ENCODE results near the gene EPHB1.

DNA sequence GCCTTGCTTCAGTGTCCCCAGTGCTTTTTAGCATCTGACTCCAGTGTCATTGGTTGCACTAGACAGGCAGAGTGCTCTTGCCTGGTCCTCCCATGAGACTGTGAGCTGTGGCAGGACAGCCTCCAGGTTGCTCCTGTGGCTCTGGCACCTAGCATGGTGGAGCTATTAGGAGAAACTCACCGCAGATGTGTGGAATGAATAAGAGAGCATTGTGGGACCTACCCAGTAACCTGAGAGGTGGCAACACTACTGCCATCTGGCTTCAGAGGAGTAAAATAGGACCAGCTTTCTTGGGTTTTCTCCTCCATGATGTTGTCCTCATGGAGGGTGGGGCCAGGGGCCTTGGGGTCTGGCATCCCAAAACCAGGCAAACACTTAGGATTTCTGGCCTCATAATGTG is 183.6 kb downstream of the EPHB1 start:
- TF ChIP-seq POLR2A (IDR thresholded peaks at IDR 0.05): no peak
- TF ChIP-seq, protein P1, sequence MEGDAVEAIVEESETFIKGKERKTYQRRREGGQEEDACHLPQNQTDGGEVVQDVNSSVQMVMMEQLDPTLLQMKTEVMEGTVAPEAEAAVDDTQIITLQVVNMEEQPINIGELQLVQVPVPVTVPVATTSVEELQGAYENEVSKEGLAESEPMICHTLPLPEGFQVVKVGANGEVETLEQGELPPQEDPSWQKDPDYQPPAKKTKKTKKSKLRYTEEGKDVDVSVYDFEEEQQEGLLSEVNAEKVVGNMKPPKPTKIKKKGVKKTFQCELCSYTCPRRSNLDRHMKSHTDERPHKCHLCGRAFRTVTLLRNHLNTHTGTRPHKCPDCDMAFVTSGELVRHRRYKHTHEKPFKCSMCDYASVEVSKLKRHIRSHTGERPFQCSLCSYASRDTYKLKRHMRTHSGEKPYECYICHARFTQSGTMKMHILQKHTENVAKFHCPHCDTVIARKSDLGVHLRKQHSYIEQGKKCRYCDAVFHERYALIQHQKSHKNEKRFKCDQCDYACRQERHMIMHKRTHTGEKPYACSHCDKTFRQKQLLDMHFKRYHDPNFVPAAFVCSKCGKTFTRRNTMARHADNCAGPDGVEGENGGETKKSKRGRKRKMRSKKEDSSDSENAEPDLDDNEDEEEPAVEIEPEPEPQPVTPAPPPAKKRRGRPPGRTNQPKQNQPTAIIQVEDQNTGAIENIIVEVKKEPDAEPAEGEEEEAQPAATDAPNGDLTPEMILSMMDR (IDR thresholded peaks at IDR 0.05 in 4 of 5, conservative IDR thresholded peaks at IDR 0.05 in 1 of 5): no peak
